ENCODE results near the gene SND1. TPM values are rescaled to one million over a fixed set of nuclear protein-coding genes. Genes with fewer than 3 reads are reported as not detected.

The SND1 gene
- total RNA-seq, 4 donors from 2014 or later = 84.2 to 98.8 (median 93.4) TPM

DNA sequence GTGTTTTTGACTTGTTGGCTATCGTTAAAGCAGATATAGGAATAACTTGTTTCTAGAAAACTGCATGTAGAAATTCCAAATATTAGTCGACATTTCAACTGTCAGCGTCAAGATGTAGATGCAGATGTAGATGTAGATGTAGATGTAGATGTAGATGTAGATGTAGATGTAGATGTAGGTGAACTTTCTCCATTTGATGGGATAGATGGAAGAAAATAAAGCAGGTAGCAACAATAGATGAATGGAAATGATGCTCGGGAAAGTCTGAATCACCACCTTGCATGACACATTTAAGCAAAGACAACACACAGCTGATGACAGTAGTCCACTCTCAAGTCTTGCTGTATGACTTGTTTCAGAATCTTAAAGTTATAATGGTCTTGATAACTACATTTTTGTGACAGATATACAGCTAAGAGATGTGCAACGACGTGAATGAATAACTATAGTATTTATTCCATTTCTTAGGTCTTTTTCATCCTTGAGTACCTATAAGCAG, 53.5 kb downstream of the SND1 start:
- no peaks in the 10 kb centered on the region for H3K27me3 ChIP-seq
- intact Hi-C loops (cut with DNase I) = loop anchor here (5.0 kb wide), 1 partner anchor 502 kb away; no protein-coding TSS in a partner anchor
- no peak for TF ChIP-seq POLR2A (IDR thresholded peaks at IDR 0.05)
- TF ChIP-seq, protein P1, sequence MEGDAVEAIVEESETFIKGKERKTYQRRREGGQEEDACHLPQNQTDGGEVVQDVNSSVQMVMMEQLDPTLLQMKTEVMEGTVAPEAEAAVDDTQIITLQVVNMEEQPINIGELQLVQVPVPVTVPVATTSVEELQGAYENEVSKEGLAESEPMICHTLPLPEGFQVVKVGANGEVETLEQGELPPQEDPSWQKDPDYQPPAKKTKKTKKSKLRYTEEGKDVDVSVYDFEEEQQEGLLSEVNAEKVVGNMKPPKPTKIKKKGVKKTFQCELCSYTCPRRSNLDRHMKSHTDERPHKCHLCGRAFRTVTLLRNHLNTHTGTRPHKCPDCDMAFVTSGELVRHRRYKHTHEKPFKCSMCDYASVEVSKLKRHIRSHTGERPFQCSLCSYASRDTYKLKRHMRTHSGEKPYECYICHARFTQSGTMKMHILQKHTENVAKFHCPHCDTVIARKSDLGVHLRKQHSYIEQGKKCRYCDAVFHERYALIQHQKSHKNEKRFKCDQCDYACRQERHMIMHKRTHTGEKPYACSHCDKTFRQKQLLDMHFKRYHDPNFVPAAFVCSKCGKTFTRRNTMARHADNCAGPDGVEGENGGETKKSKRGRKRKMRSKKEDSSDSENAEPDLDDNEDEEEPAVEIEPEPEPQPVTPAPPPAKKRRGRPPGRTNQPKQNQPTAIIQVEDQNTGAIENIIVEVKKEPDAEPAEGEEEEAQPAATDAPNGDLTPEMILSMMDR (IDR thresholded peaks at IDR 0.05) = no peak
- 81 to 89% methylated on average over 6 of the region's 6 CpGs for WGBS, 2 donors
- no peaks in the 10 kb centered on the region for H3K9me3 ChIP-seq
- no peak for DNase-seq
- no peaks in the 10 kb centered on the region for H3K4me1 ChIP-seq
- H3K4me3 ChIP-seq = no peak overlapping the region
- peaks cover 0 to 98% (median 25%) of the 10 kb centered on the region in 3 donors for H3K36me3 ChIP-seq
- no peak overlapping the region for H3K27ac ChIP-seq

DNA sequence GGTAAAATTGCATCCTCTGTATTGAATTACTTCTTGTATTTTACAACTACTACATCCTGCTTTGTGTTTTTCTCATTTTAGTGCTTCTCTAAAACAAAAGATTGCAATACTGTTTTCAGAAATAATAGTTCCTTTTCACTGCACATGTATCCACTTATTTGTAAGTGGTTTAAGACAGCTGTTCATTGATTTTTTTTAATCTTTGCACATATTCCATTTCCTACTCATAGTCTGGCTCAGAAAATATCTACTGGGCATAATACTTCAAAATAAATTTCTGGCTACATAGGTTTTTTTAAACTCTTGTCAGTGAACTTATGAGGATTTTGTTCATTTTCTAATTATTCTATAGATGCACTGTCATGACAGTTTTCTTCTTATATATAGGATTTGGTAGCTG, 54.8 kb downstream of the SND1 start:
- TF ChIP-seq, protein P1 (IDR thresholded peaks at IDR 0.05) = no peak
- no peak for TF ChIP-seq POLR2A (IDR thresholded peaks at IDR 0.05)
- intact Hi-C loops (cut with DNase I) = loop anchor here (5.0 kb wide), 1 partner anchor 501 kb away; no protein-coding TSS in a partner anchor
- H3K36me3 ChIP-seq = peaks cover 0 to 98% (median 32%) of the 10 kb centered on the region in 3 donors
- H3K4me3 ChIP-seq = no peak overlapping the region
- H3K9me3 ChIP-seq = peaks cover 0 to 5% (median 4%) of the 10 kb centered on the region in 3 donors
- no peaks in the 10 kb centered on the region for H3K4me1 ChIP-seq
- no peaks in the 10 kb centered on the region for H3K27me3 ChIP-seq
- DNase-seq = no peak
- H3K27ac ChIP-seq = no peak overlapping the region

- WGBS, 2 donors = 89 to 91% methylated on average over 1 of the region's 1 CpG
- DNase-seq = no peak
- intact Hi-C loops (cut with DNase I) = loop anchor here (5.0 kb wide), 1 partner anchor 499 kb away; no protein-coding TSS in a partner anchor
- TF ChIP-seq POLR2A (IDR thresholded peaks at IDR 0.05) = no peak
- TF ChIP-seq, protein P1 (IDR thresholded peaks at IDR 0.05) = no peak
- no peak overlapping the region for H3K4me3 ChIP-seq
- peaks cover 0 to 3% (median 1%) of the 10 kb centered on the region in 3 donors for H3K4me1 ChIP-seq
- no peaks in the 10 kb centered on the region for H3K27me3 ChIP-seq
- H3K27ac ChIP-seq = no peak overlapping the region
- peaks cover 0 to 5% (median 4%) of the 10 kb centered on the region in 3 donors for H3K9me3 ChIP-seq
- peaks cover 0 to 98% (median 30%) of the 10 kb centered on the region in 3 donors for H3K36me3 ChIP-seq
Observed at GRCh38 chr7:127708201-127708600, 56.2 kb downstream of the SND1 start.

DNA sequence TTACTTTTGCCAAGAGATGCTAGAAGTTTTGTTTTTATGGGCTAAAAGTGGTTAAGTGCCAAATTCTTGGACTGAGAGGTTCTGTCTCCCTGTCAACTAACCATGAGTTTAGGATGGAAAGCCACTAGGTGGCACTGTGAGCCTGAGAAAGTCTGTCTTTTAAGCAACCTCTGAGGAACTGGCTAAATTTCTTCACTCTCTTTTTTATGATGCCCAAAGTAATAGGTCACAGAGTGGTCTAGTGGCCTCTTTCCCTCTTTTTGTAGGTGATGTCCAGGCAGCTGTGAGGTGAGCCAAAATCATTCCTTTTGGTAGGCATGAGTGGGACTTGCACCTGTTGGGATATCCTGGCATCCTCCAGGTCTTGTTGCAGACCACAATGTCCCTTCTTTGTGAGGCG, 56.8 kb downstream of the SND1 start:
- TF ChIP-seq POLR2A (IDR thresholded peaks at IDR 0.05) = no peak
- TF ChIP-seq, protein P1 (IDR thresholded peaks at IDR 0.05) = peak; percentile 36 to 76 (median 66)
- Histone ChIP-seq H3K4me1 (peaks cover 0 to 9% (median 4%) of the 10 kb centered on the region in 3 donors), H3K27me3 (no peaks in the 10 kb centered on the region), H3K4me3 (no peak overlapping the region), H3K36me3 (peaks cover 0 to 96% (median 24%) of the 10 kb centered on the region in 3 donors), H3K27ac (no peak overlapping the region), H3K9me3 (peaks cover 0 to 5% (median 4%) of the 10 kb centered on the region in 3 donors)
- intact Hi-C loops (cut with DNase I) = loop anchor here (5.0 kb wide), 1 partner anchor 499 kb away; no protein-coding TSS in a partner anchor
- WGBS, 2 donors = 89 to 100% methylated on average over 1 of the region's 1 CpG
- DNase-seq = peak; percentile 3

- Histone ChIP-seq H3K4me3 (no peak overlapping the region), H3K9me3 (peaks cover 0 to 5% (median 4%) of the 10 kb centered on the region in 3 donors), H3K36me3 (peaks cover 0 to 91% (median 9%) of the 10 kb centered on the region in 3 donors), H3K27me3 (no peaks in the 10 kb centered on the region), H3K27ac (no peak overlapping the region), H3K4me1 (peaks cover 0 to 9% (median 4%) of the 10 kb centered on the region in 3 donors)
- no peak for DNase-seq
- TF ChIP-seq, protein P1 (IDR thresholded peaks at IDR 0.05) = no peak
- TF ChIP-seq POLR2A (IDR thresholded peaks at IDR 0.05) = no peak
- 92 to 100% methylated on average over 1 of the region's 1 CpG for WGBS, 2 donors
- intact Hi-C loops (cut with DNase I) = loop anchor here (10.0 kb wide), 1 partner anchor 424 kb away; no protein-coding TSS in a partner anchor
Observed at GRCh38 chr7:127710635-127711034, 58.6 kb downstream of the SND1 start.

Measured in esophagus squamous epithelium (tissue), 5 donors.